GM12875 (cell line): ENCODE measurements around the gene FRAT1.
"Not testable (repeated sequence)": the region's sequence is repeated elsewhere in the genome, so short reads cannot be mapped to it uniquely, and the experiment has no call there.

Experiments
- H3K4me3 ChIP-seq: one replicate; pipeline ENCODE4 v1.5.1; 2011; ENCODE audit warnings: low read depth, low read length, control low read depth
- CTCF ChIP-seq: IDR thresholded peaks from 2 replicates; pipeline ENCODE4 v1.5.1; 2011; ENCODE audit warnings: low read depth, mild to moderate bottlenecking, control low read depth, inconsistent platforms, low read length, moderate library complexity, borderline replicate concordance; ENCODE audit not compliant: insufficient read depth

FRAT1 gene

DNA sequence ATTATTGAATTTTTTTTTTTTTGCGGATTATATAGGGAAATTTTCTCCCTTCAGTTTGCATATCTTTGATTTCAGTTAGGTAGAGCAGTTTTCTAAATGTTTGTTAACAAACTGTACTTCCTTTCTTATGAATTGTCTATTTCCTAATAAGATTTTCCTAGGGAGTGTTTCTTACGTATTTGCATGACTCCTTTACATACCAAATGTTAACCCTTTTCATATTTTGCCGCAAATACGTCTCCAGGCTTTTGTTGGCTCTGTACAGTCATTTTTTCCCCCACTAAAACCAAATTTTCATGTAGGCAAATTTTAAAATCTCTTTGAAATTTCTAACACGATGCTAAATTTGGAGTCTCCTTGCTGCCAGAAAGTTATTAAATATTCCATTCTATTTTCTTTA is 17.4 kb downstream of the FRAT1 start:
- H3K4me3 ChIP-seq: no peak overlapping the region
- TF ChIP-seq CTCF: no peak

- TF ChIP-seq CTCF: no peak
- no peak overlapping the region for H3K4me3 ChIP-seq
Observed at GRCh38 chr10:97336942-97337831, 18.1 kb downstream of the FRAT1 start.

GRCh38 chr10:97338041-97338440 is 19.0 kb downstream of the FRAT1 start:
- H3K4me3 ChIP-seq: no peak overlapping the region
- no peak for TF ChIP-seq CTCF

DNA sequence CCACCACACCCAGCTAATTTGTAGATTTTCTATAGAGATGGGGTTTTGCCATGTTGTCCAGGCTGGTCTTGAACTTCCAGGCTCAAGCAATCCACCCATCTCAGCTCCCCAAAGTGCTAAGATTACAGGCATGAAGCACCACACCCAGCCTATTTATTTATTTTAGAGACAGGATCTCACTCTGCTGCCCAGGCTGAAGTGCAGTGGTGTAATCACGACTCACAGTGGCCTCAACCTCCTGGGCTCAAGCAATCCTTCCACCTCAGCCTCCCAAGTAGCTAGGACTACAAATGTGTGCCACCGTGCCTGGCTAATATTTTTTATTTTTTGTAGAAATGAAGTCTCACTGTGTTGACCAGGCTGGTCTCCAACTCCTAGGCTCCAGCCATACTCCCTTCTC is 22.3 kb downstream of the FRAT1 start:
- TF ChIP-seq CTCF: no peak
- no peak overlapping the region for H3K4me3 ChIP-seq

DNA sequence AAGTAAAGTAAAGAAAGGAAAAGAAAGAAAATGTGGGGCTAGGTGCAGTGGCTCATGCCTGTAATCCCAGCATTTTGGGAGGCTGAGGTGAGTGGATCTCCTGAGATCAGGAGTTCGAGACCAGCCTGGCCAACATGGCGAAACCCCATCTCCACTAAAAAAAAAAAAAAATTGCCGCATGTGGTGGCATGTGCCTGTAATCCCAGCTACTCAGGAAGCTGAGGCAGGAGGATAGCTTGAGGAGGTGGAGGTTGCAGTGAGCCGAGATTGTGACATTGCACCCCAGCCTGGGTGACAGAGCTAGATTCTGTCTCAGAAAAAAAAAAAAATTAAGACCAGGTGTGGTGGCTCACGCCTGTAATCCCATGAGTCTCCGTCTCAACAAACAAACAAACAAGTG is 24.6 kb downstream of the FRAT1 start:
- not testable (repeated sequence) for H3K4me3 ChIP-seq

DNA sequence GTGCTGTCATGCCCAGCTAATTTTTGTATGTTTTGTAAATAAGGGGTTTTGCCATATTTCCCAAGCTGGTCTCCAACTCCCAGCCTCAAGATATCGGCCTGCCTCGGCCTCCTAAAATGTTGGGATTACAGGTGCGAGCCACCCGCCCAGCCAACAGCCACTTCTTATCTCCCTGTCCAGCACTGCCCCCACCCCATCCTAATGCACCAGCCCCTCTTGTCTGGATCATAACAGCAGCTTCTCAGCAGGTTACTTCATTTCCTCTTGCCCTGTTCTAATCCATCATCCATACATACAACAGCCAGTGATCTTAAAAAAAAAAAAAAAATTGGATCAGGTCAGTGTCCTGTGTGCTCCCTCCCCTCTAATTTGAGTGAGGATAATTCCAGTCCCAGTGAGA is 28.2 kb downstream of the FRAT1 start:
- H3K4me3 ChIP-seq: no peak overlapping the region
- TF ChIP-seq CTCF: no peak

GRCh38 chr10:97349752-97350513 is 30.9 kb downstream of the FRAT1 start:
- no peak for TF ChIP-seq CTCF
- no peak overlapping the region for H3K4me3 ChIP-seq
